Activated T-cell treated with anti-CD3 and anti-CD28 coated beads, Interleukin-2, amount 50 U/mL, for 72 hours (primary cell): ENCODE results near the gene EHD4. TPM values are rescaled to one million over a fixed set of nuclear protein-coding genes. Genes with fewer than 3 reads are reported as not detected.
A peak's percentile ranks its signal among the peaks of the same experiment; 100 is the strongest.

Source experiments
- ATAC-seq, 2 donors: fragments of 150-1000 bp; cut with Tn5 transposase; replicated peaks in 1 of 2; 2 replicates each; pipeline ENCODE4 v1.10.0; 2021; ENCODE audit warnings: moderate library complexity in 2 of 2, mild to moderate bottlenecking in 1 of 2
- DNase-seq, 2 donors: peaks; one replicate each; pipeline ENCODE4 v3.0.0; 2021 to 2022; ENCODE audit warnings: mixed read lengths in 1 of 2
- H3K27ac Mint-ChIP-seq: one replicate; pipeline ENCODE4 v1.8.0; 2022; ENCODE audit warnings: mild to moderate bottlenecking, moderate library complexity, mixed read lengths
- H3K27me3 Mint-ChIP-seq: one replicate; pipeline ENCODE4 v1.8.0; 2022; ENCODE audit warnings: low read depth, mixed read lengths
- H3K36me3 Mint-ChIP-seq, 2 donors: one replicate each; pipeline ENCODE4 v1.8.0; 2022; ENCODE audit warnings: mixed read lengths in 2 of 2, mild to moderate bottlenecking in 1 of 2; ENCODE audit not compliant: insufficient read depth in 2 of 2
- H3K4me1 Mint-ChIP-seq: one replicate; pipeline ENCODE4 v1.8.0; 2022; ENCODE audit warnings: low read depth, mixed read lengths
- H3K4me3 Mint-ChIP-seq, 2 donors: one replicate each; pipeline ENCODE4 v1.8.0; 2022; ENCODE audit warnings: mild to moderate bottlenecking in 2 of 2, mixed read lengths in 2 of 2, moderate library complexity in 2 of 2
- H3K9me3 Mint-ChIP-seq, 2 donors: one replicate each; pipeline ENCODE4 v1.8.0; 2022; ENCODE audit warnings: mixed read lengths in 2 of 2
- total RNA-seq, 2 donors: library from RNA; stranded (reverse); gene quantifications; one replicate each; pipeline ENCODE4 v1.2.3, GENCODE V29; 2022

EHD4 gene
- total RNA-seq, 2 donors from 2014 or later, result 22.6 to 32.7 TPM

- no peaks in the 10 kb centered on the region for H3K27me3 Mint-ChIP-seq
- peaks cover 30% of the 10 kb centered on the region for H3K4me1 Mint-ChIP-seq
- DNase-seq (no peak), ATAC-seq (no peak)
- no peaks in the 10 kb centered on the region for H3K36me3 Mint-ChIP-seq
- H3K27ac Mint-ChIP-seq, result peak within 1 kb of the TSS; percentile 49
- no peaks in the 10 kb centered on the region for H3K9me3 Mint-ChIP-seq
- peak within 1 kb of the TSS; percentile 49 to 75 for H3K4me3 Mint-ChIP-seq
Measured at GRCh38 chr15:41893422-41894250, 78.7 kb downstream of the EHD4 start, which contains the start of gene SPTBN5. Gene SPTBN5 (minus strand): TSS chr15:41894053. CDS start chr15:41893497, 556 bp downstream.

DNA sequence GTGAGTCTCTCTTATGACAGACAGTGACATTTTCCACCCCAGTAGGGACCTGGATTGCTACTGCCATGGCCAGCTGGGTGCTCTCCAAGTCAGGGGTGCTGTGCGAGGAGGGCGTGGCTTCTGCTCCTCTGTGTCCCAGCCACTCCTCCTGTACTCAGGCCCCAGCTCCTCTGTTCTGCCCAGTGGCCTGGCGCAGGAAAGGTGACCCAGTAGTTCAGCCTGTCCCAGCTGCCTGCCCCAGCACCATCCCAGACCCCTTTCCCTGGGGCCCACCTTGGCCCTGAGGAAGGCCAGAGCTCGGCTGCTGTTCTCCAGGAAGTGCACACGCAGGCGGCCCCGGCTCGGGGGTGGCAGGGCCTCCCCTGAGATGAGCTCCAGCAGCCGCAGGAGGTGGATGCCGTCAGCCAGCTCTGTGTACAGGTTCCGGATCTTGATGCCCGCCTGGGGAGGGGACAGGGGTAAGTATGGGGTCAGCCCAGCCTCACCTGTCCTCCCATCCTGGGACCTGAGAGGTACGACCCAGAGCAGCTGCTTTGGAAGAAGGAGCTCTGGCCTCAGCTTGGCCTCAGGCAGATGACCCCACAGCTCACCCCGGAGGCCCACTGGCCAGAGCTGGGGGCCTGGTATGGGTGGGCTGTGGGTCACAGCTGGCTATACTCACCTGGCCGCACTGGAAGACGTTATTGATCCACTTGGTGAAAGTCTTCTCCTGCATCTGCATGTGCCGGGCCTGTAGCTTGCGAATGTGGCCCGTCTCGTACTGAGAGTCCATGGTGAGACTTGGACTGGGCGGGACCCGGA is 79.5 kb downstream of the EHD4 start:
- Mint-ChIP-seq H3K4me1 (peaks cover 32% of the 10 kb centered on the region), H3K27me3 (no peaks in the 10 kb centered on the region), H3K4me3 (peak overlapping the region; percentile 49 to 75), H3K27ac (peak overlapping the region; percentile 88), H3K36me3 (no peaks in the 10 kb centered on the region), H3K9me3 (no peaks in the 10 kb centered on the region)
- ATAC-seq (peak in 1 of 2 donors; percentile 38), DNase-seq (peak in 1 of 2 donors; percentile 34)

- Mint-ChIP-seq H3K27me3 (no peaks in the 10 kb centered on the region), H3K9me3 (no peaks in the 10 kb centered on the region), H3K36me3 (no peaks in the 10 kb centered on the region), H3K27ac (no peak overlapping the region), H3K4me1 (peaks cover 32% of the 10 kb centered on the region), H3K4me3 (no peak overlapping the region)
- no peak for DNase-seq
- no peak for ATAC-seq
Measured at GRCh38 chr15:41891946-41892345, 80.4 kb downstream of the EHD4 start.

DNA sequence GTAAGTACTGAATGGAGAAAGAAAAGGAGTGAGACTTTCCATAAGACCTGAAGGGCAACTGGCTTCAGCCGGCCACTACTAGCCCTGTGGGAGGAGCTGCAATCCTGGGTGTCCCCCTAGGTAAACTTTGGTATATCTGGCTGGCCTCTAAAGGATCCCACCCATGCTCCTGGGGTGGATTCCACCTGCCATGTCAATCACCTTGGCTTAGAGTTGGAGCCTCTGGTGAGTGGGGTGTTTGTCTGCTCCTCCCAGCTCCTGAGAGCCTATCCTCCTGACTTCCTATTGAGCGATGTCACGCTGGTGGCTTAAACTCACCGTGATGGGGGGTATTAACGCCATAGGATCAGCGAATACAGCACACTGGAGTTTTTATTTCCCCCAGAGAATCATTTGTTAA is 81.1 kb downstream of the EHD4 start:
- ATAC-seq (no peak), DNase-seq (no peak)
- peaks cover 32% of the 10 kb centered on the region for H3K4me1 Mint-ChIP-seq
- no peaks in the 10 kb centered on the region for H3K27me3 Mint-ChIP-seq
- no peak overlapping the region for H3K27ac Mint-ChIP-seq
- H3K36me3 Mint-ChIP-seq, result no peaks in the 10 kb centered on the region
- H3K4me3 Mint-ChIP-seq, result no peak overlapping the region
- no peaks in the 10 kb centered on the region for H3K9me3 Mint-ChIP-seq

GRCh38 chr15:41890050-41890690 is 82.2 kb downstream of the EHD4 start:
- DNase-seq (no peak), ATAC-seq (no peak)
- Mint-ChIP-seq H3K27ac (no peak overlapping the region), H3K4me1 (peaks cover 31% of the 10 kb centered on the region), H3K4me3 (no peak overlapping the region), H3K36me3 (no peaks in the 10 kb centered on the region), H3K27me3 (no peaks in the 10 kb centered on the region), H3K9me3 (no peaks in the 10 kb centered on the region)

DNA sequence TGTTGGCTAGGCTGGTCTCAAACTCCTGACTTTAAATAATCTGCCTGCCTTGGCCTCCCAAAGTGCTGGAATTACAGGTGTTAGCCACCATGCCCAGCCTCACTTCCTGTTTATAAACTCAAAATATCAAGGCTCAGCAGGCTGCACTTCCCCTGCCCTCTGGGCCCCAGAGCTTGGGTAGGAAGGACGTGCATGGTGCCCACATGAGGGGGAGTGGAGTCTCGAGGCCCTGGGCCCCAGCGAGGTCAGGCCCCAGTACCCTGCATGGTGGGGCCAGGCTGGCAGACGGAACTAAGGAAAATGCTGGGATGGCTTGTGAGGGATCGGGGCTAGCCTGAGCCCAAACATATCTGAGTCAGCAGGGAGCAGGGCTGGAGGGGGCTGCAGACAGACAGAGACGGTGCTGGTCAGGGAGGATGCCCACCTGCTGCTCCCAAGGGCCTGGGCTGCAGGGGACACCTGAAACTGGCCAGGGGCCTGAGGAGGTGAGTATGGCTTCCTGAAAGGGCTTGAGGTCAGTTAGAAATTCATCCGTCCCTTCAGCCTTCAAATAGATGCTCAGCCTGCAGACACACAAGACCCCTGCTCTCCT is 83.6 kb downstream of the EHD4 start:
- Mint-ChIP-seq H3K27me3 (no peaks in the 10 kb centered on the region), H3K4me3 (no peak overlapping the region), H3K27ac (no peak overlapping the region), H3K9me3 (no peaks in the 10 kb centered on the region), H3K4me1 (peaks cover 19% of the 10 kb centered on the region), H3K36me3 (no peaks in the 10 kb centered on the region)
- no peak for DNase-seq
- no peak for ATAC-seq

- ATAC-seq (no peak), DNase-seq (no peak)
- Mint-ChIP-seq H3K9me3 (no peaks in the 10 kb centered on the region), H3K4me3 (no peak overlapping the region), H3K27ac (no peak overlapping the region), H3K4me1 (peaks cover 13% of the 10 kb centered on the region), H3K36me3 (no peaks in the 10 kb centered on the region), H3K27me3 (no peaks in the 10 kb centered on the region)
Measured at GRCh38 chr15:41887893-41888292, 84.5 kb downstream of the EHD4 start.

DNA sequence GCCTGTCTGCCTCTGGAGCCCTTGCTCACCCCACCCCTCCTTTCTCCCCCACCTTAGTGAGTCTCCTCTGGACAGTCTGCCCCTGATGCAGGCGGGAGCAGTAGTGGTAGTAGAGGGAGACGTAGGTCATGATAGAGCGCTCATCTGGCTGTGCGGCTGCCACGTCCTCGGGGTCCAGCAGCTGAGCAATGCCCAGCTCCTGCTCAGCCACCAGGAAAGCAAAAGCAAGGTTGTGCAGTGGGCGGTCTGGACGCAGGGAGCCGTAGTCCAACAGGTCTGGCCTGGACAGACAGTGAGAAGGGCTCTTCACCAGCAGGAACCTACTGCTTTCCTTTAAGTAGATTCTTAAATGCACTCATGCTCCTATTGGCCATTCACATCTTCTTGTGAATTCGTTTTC is 85.2 kb downstream of the EHD4 start:
- DNase-seq (no peak), ATAC-seq (no peak)
- no peaks in the 10 kb centered on the region for H3K36me3 Mint-ChIP-seq
- H3K4me3 Mint-ChIP-seq, result no peak overlapping the region
- no peaks in the 10 kb centered on the region for H3K27me3 Mint-ChIP-seq
- no peaks in the 10 kb centered on the region for H3K9me3 Mint-ChIP-seq
- no peak overlapping the region for H3K27ac Mint-ChIP-seq
- H3K4me1 Mint-ChIP-seq, result peaks cover 9% of the 10 kb centered on the region

GRCh38 chr15:41886741-41887140 is 85.6 kb downstream of the EHD4 start:
- Mint-ChIP-seq H3K4me1 (peaks cover 9% of the 10 kb centered on the region), H3K36me3 (no peaks in the 10 kb centered on the region), H3K27ac (no peak overlapping the region), H3K9me3 (no peaks in the 10 kb centered on the region), H3K27me3 (no peaks in the 10 kb centered on the region), H3K4me3 (no peak overlapping the region)
- ATAC-seq (no peak), DNase-seq (no peak)

DNA sequence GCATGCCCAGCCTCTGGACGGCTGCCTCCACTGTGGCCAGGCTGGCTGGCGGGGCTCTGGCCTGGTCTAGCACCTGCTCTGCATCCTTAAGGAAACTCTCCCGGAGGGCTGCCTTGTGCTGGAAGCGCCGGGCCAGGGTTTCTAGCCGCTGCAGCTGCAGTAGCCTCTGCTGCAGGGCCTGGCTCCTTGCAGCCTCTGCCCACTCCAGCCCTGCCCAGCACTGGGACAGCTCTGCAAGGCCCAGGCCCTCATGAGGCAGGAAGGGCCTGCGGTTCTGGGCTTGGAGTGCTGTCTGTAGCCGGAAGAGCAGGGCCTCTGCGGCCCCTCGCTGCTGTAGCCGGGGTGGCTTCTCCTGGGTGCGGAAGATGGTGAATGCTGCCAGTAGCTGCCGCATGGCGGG is 86.5 kb downstream of the EHD4 start:
- no peaks in the 10 kb centered on the region for H3K36me3 Mint-ChIP-seq
- no peak overlapping the region for H3K4me3 Mint-ChIP-seq
- H3K27me3 Mint-ChIP-seq, result peaks cover 8% of the 10 kb centered on the region
- no peak overlapping the region for H3K27ac Mint-ChIP-seq
- H3K4me1 Mint-ChIP-seq, result peaks cover 9% of the 10 kb centered on the region
- no peak for DNase-seq
- no peaks in the 10 kb centered on the region for H3K9me3 Mint-ChIP-seq
- no peak for ATAC-seq

DNA sequence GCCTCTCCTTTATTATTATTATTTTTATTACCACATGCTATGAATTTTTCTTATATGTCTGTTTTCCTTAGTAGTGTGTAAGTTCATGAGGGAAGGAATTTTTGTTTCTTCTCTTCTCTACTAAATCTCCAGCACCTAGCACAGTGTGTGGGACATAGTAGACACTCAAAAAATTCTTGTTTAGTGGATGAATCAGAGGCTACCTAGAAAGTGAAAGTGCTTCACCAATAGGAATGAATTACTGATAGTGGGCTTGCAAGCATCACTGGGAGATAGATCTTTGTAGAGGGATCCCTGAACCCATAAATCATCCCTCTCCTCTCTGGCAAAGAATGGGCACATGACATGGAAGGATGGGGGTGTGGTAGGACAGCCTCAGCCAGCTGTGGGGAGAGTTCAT is 87.0 kb downstream of the EHD4 start:
- H3K9me3 Mint-ChIP-seq, result no peaks in the 10 kb centered on the region
- H3K36me3 Mint-ChIP-seq, result no peaks in the 10 kb centered on the region
- DNase-seq (no peak), ATAC-seq (peak in 1 of 2 donors; percentile 11)
- no peak overlapping the region for H3K4me3 Mint-ChIP-seq
- H3K4me1 Mint-ChIP-seq, result peaks cover 9% of the 10 kb centered on the region
- peaks cover 13% of the 10 kb centered on the region for H3K27me3 Mint-ChIP-seq
- no peak overlapping the region for H3K27ac Mint-ChIP-seq

DNA sequence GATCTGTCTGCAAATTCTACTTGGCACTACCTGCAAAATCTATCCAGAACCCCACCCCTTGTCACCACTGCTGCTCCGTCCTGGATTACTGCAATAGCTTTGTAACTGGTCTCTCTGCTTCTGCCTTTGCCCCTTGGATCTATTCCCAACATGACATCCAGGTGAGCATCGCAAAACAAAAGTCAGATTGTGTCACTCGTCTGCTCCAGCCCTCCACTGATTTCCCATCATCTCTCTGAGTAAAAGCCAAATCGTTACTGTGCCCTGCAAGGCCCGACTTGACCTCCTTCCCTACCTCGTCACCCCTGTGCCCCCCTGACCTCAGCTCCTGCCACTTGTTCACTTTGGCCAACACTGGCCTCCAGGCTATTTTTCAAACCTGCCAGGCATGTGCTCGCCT is 87.9 kb downstream of the EHD4 start:
- Mint-ChIP-seq H3K9me3 (no peaks in the 10 kb centered on the region), H3K4me3 (no peak overlapping the region), H3K4me1 (peaks cover 9% of the 10 kb centered on the region), H3K36me3 (no peaks in the 10 kb centered on the region), H3K27ac (no peak overlapping the region), H3K27me3 (peaks cover 13% of the 10 kb centered on the region)
- ATAC-seq (no peak), DNase-seq (no peak)

DNA sequence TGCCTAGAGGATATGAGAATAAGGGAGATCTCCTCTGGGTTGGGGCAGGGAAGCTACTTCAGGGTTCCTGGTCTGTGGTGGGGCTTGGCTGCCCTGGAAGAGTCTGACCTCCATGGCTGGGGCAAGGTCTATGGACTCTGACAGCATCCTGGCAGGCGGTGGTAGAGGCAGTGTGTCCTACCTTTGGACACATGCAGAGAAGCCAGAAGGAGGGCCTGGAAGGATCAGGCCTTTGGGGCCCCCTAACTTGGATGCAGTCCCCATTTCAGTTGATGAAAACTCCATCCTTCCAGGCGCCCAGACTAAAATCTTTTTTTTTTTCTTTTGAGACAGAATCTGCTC is 88.9 kb downstream of the EHD4 start:
- peaks cover 4% of the 10 kb centered on the region for H3K4me1 Mint-ChIP-seq
- DNase-seq (no peak), ATAC-seq (no peak)
- no peaks in the 10 kb centered on the region for H3K9me3 Mint-ChIP-seq
- H3K4me3 Mint-ChIP-seq, result no peak overlapping the region
- peaks cover 13% of the 10 kb centered on the region for H3K27me3 Mint-ChIP-seq
- H3K27ac Mint-ChIP-seq, result no peak overlapping the region
- no peaks in the 10 kb centered on the region for H3K36me3 Mint-ChIP-seq
